Measurements from ENCODE around the gene TIMM8B.
"Not testable (repeated sequence)": the region's sequence is repeated elsewhere in the genome, so short reads cannot be mapped to it uniquely, and the experiment has no call there.

Gene TIMM8B, protein sequence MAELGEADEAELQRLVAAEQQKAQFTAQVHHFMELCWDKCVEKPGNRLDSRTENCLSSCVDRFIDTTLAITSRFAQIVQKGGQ

DNA sequence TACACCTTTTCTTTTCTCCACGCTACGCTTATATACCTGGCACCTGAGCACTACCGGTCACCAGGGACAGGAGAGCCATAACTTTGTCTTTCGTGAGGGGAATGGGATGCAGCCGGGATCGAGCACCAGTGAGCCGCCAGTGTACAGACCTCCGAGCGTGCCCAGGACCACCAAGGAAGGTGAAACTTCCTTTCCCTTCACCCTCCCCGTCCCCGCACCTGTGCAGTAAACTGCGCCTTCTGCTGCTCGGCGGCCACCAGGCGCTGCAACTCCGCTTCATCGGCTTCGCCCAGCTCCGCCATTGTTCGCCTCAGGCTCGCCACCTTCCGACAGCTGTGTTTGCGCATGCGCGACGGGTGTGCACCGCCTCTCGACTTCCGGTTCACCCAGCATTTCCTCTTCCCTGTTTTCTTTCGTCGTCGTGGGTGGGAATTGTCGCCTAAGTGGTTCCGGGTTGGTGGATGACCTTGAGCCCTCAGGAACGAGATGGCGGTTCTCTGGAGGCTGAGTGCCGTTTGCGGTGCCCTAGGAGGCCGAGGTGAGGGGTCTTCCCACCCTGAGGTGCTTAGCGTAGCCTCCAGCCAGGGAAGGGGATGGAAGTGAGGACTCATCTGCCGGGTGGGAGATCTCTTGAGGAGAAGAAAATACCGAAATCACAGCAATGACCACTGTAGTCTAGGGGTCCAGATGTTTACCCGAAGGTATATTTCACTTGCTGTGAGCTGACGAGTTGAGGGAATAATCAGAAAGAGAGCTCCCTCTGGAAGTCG lies at the start of gene TIMM8B, which contains the start of gene SDHD:
Gene TIMM8B (minus strand): TSS at position 335 of the 770 bp plus-strand sequence. CDS start 33 bp downstream, at position 302.
Gene SDHD (plus strand): TSS at position 452 of the 770 bp plus-strand sequence. CDS start 35 bp downstream, at position 487.
- peak; percentile 90 to 92 for DNase-seq (ENCODE audit: low read depth in 1 of 2, low spot score in 1 of 2)

DNA sequence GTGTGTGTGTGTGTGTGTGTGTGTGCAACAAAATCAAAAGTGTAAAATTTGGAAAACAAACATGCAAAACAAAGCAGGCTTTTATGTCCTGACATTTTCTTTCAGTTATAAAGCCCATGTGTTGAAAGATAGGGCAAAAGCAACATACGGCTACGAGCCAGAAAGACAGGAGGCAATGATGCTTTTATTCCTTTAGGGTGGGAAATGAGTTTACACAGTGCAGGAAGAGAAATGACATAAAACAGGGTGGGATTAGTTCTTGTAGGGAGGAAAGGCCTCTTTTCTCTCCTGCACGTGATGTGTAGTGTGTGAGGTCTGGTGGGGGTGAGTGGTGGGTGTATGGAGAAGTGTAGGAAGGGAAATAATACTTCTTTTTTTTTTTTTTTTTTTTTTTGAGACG lies 47.9 kb upstream of the TIMM8B start:
- no peak for DNase-seq (ENCODE audit: low read depth in 1 of 2, low spot score in 1 of 2)

DNA sequence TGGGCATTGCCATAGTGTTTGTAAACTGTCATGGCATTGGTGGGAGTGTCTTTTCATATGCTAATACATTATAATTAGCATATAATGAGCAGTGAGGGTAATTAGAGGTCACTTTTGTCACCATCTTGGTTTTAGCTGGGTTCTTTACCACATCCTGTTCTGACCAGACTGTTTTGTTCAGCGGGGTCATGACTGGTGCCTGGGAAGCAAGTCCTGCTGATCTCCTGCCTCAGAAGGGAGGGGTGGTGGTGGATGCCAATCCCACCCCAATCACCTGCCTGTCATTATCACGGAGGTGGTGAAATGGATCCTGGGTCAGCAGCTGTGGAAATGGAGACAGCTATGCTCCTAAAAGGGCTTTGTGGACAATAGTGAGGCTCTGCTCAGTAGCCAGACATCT lies 46.2 kb upstream of the TIMM8B start:
- DNase-seq (ENCODE audit: low read depth in 1 of 2, low spot score in 1 of 2), result no peak

DNA sequence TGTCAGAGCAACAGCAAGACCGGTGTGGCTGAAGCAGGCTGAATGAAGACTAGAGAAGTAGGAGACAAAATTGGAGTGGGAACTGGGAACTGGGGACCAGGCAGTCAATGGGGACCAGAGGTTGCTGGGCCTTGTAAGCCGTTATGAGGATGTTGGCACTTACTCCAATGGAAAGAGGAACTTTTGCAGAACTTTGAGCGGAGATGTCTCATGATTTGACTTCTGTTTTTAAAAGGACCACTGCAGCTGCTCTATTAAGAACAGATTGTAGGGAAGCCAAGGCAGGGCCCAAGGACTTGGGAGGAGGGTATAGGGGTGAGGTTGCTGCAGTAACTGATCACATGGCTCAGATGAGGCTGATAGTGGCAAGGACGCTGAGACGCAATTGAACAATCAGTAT lies 43.1 kb upstream of the TIMM8B start:
- DNase-seq (ENCODE audit: low read depth in 1 of 2, low spot score in 1 of 2), result no peak

DNA sequence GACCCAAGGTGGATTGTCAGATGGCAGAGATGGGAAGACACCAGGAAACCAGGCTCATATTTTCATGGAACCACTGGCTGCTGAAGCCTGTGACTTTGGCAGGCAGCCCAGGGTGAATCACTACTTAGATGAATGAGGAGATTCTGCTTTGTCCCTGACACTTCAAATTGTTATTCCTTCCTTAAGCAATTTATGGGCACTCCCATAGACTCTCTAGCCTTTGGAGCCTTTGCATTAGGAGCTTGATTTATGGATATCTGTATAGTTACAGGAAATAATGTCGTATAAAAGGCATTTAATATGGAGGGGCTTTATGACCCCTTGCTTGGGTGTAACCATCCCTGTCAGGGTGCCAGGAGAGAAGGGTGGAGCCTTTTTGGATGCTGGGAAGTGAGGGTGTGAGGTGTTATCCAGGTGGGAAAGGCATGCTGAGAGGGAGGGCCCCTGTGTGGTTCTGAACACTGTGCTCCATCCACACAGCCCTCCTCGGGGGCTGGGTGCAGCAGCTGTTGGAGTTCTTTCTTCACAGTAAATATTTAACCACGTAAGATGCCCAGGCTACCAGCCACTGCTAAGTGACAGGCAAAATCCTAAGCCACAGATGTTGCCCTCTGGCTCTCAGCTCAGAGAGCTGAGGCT lies 42.0 kb upstream of the TIMM8B start:
- no peak for DNase-seq (ENCODE audit: low read depth in 1 of 2, low spot score in 1 of 2)

DNA sequence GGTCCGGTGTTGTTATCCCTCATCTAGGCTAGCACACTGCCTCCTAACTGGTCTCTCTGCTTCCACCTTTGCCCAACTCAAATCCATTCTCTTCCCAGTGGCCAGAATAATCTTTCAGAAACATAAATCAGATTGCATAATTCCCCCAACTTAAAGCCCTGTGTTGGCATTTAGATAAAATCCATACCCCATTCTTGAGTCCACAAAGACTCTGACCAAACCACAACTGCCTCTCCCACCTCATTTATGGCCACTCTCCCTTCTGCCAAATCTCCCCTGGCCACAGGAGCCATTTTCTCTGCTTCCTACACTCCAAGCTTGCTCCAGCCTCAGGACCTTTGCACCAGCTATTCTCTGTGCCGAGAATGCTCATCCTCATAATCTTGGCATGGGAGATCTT lies 40.5 kb upstream of the TIMM8B start:
- no peak for DNase-seq (ENCODE audit: low read depth in 1 of 2, low spot score in 1 of 2)

DNA sequence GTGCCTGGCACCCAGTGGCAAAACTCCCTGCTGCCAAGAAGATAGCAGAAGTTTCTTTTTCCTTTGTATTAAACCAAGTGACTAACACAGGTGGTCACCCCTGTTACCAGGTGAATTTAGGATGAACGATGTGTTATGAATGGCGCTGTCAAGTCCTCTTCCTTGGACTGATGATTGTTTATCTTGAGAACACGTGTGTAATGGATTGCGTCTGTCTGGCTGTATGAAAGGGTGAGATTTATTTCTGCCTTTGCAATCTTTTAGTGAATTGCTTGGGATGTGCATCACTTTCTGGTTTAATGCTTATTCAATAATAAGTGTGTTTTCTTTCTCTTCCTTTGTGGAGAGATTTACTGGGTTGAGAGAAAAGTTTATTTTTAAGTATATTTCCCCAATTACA lies 36.6 kb upstream of the TIMM8B start:
- DNase-seq (ENCODE audit: low read depth in 1 of 2, low spot score in 1 of 2), result no peak

DNA sequence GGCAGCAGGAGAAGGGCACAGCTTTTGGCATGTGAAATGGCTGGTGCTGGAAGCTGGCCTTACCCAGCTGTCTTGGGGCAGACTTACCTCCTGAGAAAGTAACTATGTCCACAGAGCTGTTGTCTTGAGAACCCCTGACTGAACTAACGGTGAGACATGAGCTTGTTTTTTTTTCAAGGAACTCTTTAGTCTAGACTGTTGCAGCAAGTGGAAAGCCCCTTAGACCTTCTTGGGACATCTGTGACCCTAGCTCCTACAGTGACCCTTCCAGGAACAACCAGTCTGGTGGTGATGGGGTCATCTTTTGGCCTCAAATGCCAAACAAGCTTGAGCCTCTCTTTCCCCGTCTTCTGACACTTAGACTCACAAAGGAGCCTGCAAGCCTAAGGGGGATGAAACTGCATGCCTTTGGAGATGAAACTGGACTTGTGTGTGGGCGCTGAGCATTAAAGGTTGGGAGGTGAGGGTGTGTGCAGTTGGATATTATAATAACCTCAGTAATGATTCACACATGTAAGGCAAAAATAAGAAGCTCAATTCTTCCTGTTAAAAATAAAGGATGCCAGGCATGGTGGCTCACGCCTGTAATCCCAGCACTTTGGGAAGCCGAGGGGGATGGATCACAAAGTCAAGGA lies 35.5 kb upstream of the TIMM8B start:
- DNase-seq (ENCODE audit: low read depth in 1 of 2, low spot score in 1 of 2), result no peak

DNA sequence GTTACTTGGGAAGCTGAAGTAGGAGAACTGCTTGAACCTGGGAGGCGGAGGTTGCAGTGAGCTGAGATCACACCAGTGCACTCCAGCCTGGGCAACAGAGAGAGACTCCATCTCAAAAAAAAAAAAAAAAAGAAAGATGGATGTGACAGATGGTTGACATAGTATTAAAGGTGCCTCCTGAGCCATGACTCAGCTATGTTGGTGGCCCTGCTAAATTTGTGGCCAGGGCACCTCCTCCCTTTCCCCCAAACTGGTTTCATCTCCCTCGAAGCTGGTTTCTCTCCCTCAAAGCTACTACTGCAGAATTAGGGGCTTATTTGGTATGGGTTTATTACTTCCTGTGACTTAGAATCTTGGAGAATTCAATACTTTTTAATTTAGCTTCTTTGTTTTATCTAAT lies 31.6 kb upstream of the TIMM8B start:
- no peak for DNase-seq (ENCODE audit: low read depth in 1 of 2, low spot score in 1 of 2)

DNA sequence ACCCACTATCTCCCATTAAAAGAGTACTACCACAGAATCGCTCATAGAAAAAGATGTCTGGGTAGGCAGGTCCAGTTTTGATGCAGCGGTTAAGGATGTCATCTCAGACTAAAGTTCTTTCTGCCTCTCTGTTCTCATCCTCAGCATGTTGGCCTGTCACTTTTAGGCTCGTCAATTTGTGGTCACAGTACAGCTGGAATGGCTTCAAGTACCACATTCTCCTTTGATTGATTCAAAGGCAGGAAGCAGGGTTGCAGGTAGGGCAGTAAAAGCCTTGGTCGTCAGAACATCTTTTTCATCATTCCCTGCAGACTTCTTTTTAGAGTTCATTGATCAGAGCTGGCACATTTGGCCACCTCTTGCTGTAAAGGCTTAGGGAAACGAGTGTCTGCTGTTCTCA lies 28.8 kb upstream of the TIMM8B start:
- no peak for DNase-seq (ENCODE audit: low read depth in 1 of 2, low spot score in 1 of 2)

DNA sequence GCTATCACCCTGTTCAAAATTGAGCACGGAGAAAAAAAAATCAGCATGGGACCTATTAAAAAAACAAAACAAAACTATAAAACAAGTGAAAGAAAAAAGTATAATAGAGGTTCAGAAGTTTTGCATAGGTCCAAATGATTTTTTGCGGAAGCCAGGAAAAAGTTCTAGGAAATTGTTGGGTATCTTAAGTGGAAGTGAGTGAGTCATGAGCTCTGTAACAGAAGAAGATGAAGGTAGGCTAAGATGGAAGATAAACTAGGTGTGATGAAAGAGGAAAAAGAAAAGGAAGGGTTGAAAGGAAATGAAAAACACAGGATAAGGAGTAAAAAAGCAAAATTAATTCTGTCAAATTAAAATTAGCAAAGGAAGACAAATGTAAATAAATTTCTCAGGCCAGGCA lies 27.9 kb upstream of the TIMM8B start:
- DNase-seq (ENCODE audit: low read depth in 1 of 2, low spot score in 1 of 2), result no peak

DNA sequence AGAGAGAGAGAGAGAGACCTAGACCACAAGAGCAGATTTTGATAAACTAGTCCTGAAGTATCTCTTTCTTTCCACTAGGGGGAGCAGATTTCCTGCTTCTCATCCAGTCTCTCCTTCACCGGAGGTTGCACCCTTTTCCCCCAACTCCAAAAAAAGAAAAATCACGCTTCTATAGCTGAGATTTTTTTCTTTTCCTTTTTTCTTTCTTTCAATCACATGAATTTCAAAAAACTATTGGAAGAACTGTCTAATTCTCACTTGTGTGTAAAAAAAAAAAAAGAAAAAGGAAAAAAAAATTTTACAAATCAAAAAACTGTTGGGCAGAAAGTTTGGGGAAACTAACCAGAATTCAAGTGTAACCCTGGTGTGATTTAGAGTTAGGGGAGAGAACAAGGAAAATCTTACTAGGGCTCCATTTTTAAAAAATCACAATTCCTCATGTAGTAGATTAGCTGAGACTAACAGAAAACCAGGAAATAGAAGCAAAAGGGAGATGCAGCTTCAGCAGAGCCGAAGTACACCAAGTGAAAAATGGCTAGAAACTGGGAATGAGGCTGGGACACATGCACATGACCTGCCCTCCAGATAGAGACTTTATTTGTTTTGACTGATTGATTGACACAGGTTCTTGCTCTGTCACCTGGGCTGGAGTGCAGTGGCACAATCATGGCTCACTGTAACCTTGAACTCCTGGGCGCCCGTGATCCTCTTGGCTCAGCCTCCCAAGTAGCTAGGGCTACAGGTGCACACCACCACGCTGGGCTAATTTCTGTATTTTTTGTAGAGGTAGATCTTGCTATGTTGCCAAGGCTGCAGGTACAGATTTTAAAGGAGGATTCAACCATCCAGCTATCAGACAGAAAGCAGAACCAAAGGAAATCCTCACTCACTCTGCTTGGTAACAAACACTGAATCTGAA lies 27.2 kb upstream of the TIMM8B start:
- no peak for DNase-seq (ENCODE audit: low read depth in 1 of 2, low spot score in 1 of 2)

DNA sequence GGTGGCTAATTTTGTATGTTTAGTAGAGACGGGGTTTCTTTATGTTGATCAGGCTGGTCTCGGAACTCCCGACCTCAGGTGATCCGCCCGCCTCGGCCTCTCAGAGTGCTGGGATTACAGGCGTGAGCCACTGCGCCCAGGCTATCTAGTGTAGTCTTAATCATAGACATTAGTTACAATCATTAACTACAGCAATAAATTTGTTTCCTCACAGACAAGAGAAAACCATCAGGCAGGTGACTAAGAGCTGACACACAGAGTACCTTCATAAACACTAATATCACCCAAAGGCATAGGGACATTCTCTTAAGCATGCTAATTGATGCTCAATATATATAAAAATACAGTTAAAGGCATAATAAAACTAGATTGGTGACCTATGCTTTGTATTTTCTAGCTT lies 19.5 kb upstream of the TIMM8B start:
- DNase-seq (ENCODE audit: low read depth in 1 of 2, low spot score in 1 of 2), result no peak

DNA sequence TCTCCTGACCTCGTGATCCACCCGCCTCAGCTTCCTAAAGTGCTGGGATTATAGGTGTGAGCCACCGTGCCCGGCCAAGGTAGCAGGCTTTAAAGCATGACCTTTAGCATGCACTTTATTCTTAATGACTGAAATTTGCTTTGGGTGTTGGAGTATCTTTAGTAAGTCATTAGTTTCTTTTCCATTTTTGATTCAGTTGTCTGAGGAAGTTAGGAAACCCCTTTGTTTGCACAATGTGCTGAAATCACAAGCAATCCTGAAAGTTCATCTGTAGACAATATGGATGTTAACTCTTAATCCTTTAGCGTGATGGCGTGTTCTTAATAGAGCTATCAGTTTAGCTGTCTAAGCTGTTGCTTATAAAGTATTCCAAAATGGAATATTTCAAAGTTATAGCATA lies 16.9 kb upstream of the TIMM8B start:
- no peak for DNase-seq (ENCODE audit: low read depth in 1 of 2, low spot score in 1 of 2)

DNA sequence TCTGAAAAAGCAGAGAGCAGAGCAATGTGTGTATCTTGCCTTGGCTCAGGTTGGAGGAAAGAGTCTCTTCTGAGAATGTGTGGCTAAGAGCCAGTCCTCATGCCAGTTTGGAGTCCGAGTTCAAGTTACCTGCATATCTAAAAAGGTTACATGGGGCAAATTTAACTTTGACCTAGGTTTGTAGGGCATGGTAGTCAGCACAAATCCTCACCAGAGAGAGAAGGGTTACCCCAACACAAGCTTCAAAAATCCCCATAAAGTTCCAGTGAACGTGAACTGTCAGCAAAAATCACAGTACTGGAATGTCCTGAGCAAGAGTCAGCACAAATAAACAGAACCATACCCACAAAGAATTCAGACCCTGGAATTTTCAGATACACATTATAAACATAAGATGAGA lies 13.9 kb upstream of the TIMM8B start:
- DNase-seq (ENCODE audit: low read depth in 1 of 2, low spot score in 1 of 2), result no peak

DNA sequence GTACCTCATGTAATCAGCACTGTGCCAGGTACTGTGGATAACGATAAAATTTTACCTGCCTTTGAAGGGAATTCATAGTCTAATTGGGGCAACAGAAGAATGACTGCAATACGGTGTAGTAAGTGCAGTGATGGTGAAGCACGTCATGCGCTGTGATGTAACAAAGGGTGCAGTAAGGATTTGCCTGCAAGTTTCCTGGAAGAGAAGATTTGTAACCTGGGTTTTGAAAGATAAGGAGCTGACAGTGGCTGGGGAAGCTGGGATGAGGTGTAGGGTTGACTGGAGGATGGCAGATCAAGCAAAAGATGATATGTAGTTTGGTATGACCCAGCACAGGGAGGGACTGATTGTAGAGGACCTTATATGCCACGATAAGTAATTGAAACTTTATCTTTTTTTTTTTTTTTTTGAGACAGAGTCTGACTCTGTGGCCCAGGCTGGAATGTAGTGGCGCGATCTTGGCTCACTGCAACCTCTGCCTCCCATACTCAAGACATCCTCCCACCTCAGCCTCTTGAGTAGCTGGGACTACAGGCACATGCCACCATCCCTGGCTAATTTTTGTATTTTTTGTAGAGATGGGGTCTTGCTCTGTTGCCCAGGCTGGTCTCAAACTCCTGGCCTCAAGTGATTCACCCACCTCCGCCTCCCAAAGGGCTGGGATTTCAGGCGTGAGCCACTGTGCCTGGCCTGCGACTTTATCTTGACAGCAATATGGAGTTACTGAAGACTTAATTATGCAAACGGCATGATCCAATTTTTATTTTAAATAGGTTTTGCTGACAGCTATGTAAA lies 11.4 kb upstream of the TIMM8B start:
- no peak for DNase-seq (ENCODE audit: low read depth in 1 of 2, low spot score in 1 of 2)

DNA sequence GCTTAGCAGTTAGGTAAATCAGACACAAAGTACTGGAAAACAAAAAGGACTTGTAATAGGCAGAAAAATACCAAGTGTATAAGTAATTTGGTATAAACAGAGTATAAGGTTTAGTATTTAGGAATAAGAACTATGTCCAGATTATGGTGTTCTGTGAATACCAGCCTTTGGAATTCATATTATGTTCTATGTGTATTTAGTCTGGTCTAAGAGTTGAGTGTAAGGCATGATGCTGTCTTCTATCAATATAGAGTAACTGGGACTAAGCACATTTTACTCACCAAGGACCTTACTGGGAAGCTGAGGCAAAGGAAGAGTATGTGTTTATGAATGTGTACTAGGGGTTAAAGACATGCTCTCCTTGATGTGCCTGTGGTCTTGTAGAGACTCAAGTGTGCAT lies 9.6 kb upstream of the TIMM8B start:
- DNase-seq (ENCODE audit: low read depth in 1 of 2, low spot score in 1 of 2), result no peak

DNA sequence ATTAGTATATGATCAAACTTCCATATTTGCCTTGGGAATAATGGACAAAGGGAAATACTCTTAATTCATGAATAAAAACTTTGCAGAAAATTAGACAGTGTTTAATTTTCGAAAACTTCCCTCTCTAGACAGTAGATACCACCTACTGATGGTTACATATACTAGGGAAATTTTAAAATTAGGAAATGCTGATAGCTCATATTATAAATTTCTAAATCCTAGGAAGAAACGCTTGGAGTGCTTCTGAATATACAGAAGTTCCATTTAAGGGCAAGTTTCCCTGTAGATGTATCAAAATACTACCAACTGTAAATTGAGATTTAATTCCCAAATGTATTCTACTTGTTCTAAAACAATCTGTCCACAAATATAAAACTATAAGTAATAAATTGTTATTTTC lies 8.7 kb upstream of the TIMM8B start:
- DNase-seq (ENCODE audit: low read depth in 1 of 2, low spot score in 1 of 2), result not testable (repeated sequence)

DNA sequence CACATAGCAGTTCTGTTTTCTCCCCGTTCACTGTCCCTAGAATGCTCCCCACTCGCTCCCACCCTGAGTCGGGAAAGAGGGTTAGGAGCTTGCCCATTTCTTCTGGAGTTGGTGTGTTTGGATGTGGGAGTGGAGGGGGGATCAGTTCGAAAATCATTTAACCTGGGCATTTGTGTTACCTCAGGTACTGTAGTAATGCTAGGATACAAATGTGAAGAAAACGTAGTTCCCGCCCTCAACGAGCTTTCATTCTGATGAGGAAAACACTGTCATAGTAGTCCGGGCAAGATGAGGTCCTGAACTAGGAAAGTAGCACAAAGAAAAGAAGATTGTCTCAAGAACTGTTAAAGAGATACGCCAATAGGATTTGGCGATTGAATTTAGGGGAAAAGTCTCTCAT lies 656 bp upstream of the TIMM8B start:
- no peak for DNase-seq (ENCODE audit: low read depth in 1 of 2, low spot score in 1 of 2)

DNA sequence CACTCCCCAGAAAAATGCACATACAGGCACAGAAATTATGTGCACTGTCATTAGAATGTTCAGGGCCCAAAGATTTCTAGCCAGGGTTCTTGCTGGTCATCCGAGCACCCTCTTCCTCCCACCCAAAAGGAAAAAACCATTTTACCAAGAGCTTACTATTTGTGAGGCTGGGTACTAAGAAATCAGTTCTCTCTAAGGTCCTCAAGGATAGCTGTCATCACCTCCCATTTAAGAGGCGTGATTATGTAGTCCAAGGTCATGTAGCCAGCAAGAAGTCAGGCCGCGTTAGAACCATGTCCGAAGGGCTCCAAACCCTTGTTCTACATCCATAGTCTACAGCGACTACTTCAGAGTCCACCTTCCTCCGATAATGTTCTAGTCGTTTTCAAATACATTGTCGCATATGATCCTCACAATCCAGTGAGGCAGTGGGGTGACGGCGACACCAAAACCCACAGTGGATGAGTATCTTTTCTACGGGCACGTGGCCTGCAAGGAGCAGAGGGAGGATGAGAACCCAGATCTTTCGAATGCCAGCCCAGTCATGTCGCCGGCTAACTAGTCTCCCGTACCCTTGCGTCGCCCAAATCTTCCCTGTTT lies 634 bp downstream of the TIMM8B start:
- DNase-seq (ENCODE audit: low read depth in 1 of 2, low spot score in 1 of 2), result no peak
